Stimulated activated CD4-positive, alpha-beta T cell treated with anti-CD3 and anti-CD28 coated beads, Interleukin-2, amount 100 ng/mL, for 24 hours (primary cell): ENCODE data around the gene NEXN.
A peak's percentile ranks its signal among the peaks of the same experiment; 100 is the strongest.

Experiments used
- DNase-seq, 2 donors: peaks; one replicate each; pipeline ENCODE4 v3.0.0-alpha.2; 2020

The NEXN gene

GRCh38 chr1:77888081-77888780, at the start of gene NEXN:
Gene NEXN (plus strand): TSS chr1:77888624. CDS start chr1:77916107, 27,483 bp downstream.
- peak in 1 of 2 donors; percentile 18 for DNase-seq

- DNase-seq = no peak
These were observed 46.9 kb upstream of the NEXN start for GRCh38 chr1:77841574-77841973.

DNA sequence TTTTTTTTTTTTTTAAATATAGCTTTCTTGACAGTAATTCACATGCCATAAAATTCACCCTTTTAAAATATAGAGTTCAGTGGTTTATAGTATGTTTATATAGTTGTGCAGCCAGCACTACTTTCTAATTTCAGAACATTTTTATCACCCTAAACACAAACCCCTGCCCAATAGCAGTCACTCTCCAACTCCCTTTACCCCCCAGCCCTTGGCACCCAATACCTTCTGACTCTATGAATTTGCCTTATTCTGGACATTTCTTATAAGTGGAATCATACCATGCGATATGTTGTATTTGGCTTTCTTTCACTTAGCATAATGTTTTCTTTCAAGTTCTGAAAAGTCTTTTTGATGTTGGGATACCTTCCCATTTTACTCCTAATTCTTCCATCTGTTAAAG, 42.5 kb upstream of the NEXN start:
- no peak for DNase-seq

DNA sequence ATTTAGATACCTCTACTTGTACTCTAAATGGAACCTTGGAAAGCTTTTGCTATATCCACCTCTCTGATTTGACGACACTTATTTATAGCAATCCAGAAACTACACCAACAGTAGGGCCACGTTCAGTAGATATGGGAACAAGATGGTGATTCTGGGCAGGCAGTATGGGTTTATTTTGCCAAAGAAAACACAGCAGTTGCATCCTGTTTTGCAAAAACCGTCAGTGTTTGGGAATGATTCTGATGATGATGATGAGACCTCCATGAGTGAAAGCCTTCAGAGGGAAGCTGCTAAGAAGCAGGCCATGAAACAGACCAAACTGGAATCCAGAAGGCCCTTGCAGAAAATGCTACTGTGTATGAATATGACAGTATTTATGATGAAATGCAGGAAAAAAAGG, 41.5 kb upstream of the NEXN start:
- DNase-seq = no peak

DNA sequence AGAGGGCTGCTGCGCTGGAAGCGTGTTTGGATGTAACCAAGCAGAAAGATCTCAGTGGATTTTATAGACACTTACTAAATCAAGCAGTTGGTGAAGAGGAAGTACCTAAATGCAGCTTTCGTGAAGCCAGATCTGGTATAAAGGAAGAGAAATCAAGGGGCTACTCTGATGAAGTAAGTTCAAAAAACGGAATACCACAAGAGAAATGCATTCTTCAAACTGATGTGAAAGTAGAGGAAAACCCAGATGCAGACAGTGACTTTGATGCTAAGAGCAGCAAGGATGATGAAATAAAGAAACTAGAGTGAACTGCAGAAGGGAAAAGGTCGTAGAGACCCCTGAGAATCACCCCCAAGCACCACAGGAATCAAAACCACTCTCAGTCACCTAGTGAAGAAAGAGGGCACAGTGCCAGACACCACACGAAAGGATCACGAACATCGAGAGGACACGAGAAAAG, 40.8 kb upstream of the NEXN start:
- no peak for DNase-seq

DNA sequence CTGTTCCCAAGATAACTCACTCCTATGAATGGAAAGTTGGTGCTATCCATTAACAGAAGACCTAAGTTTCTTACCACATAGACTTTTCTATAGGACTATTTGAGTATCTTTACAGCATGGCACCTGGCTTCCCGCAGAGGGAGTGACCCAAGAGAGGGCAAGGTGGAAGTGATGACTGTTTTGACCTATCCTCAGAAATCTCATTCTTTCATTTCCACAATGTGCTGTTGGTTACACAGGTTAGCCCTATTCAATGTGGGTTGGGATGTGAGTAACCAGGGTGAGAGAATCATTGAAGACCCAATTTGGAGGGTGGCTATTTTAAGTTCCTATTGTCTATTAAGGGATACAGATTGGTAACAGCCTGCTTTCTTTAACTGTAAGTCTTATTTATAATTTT, 38.3 kb upstream of the NEXN start:
- no peak for DNase-seq

DNA sequence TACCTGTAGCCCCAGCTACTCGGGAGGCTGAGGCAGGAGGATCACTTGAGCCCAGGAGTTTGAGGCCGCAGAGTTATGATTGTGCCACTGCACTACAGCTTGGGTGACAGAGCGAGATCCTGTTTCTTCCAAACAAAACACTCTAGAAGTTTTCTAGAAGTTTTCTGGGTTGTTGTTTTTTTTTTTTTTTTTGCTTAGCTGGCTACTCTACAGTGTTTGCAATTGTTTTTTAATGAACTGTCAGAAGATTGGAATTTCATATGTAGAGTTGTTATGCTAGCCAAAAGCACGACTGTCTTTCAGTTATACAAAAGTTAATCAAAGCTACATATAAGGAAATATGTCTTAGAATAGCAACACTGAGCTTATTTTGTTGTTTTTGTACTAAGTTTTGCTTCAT, 30.9 kb upstream of the NEXN start:
- no peak for DNase-seq

DNA sequence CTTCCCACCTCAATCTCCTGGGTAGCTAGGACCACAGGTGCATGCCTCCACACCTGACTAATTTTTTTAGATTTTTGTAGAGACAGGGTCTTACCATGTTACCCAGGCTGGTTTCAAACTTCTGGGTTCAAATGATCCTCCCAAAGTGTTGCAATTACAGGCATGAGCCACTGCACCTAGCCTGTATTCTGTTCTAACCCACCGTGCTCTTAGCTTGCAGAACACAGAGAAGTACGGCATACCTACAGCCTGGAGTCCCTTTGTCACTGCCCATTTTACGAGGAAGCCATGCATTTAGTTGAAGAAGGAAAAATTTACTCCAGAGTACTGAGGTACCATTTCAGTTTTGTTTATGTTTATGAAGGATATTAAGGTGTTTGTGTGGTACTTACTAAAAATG, 29.7 kb upstream of the NEXN start:
- no peak for DNase-seq

DNA sequence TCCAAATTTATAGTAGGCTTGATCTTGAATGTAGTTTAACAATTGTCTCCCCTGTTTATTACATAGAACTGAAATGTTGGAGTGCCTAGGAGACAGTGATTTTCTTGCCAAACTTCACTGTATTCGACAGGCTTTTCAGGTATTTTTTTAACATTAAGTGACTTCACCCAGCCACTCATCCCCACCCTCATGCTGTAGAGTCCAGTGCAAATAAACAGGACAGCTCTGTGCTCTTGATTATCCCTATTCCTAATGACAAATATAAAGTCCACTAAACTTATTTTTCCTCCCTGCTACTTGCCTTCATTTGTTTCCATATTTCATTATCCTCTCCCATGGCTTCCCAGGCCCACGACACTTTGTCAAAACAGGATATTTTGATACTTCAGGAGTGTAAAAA, 29.2 kb upstream of the NEXN start:
- DNase-seq = no peak

GRCh38 chr1:77866296-77866695, 22.1 kb upstream of the NEXN start:
- no peak for DNase-seq

DNA sequence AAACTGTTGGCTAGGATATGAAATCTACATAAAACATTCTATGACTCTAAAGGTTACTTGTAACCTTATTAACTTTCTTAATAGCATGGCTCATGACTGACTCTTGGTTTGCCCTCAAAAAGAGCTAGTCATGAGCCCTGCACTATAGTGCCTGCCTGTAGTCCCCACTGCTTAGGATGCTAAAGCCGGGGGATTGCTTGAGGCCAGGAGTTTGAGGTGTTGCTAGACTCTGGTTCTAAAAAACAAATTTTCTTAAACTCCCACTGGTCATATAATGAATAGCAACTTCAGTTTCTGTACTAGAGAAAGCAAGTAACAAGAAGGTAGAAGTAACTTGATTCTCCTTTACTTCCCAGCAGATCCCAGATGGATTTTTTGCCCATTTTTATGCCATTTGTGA, 15.8 kb upstream of the NEXN start:
- DNase-seq = no peak

DNA sequence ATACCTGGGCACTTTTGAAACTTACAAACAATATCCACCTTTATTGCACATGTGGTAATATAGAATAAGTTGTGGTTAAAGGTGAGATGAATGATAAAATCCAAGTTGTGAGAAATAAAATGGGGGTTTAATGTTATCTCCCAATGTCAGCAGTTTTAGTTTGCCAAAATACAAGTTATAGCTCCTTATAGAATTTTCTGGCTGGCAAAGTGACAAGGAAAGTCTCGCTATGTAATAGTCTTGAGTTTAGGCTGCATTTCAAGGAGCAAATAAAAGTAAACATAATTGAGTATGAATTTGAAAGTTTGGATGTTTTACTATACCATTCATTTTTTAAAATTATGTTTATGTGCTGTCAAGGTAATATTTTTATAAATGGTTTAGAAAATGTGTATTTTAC, 15.0 kb upstream of the NEXN start:
- DNase-seq = no peak

DNA sequence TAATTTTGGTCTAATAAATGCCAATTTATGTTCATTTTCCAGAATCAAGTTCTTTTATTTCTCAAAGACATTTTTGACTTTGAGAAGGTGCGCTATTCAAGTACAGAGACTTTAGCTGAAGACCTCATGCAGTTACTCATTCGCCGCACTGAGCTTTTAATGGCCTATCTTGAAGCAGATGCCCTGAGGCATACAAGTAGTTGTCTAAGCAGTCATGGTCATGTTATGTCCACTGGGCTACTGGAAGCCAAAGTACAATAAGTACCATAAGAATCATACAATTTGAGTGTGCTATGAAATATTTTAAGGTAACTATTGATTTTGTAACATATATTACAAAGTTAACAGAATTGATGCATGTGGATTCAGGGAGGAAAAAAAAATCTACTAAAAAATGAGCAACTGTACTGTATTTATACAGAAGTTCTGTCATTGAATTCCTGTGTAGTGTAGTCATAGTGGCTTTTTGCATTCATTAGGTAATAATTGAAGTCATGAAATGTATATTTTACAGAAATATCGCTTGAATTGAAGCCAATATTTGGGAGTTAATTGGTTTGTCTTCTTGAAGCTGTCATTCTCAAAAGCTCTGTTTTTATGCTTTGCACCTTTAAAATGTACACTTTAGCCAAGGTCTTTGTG, 13.5 kb upstream of the NEXN start:
- no peak for DNase-seq

DNA sequence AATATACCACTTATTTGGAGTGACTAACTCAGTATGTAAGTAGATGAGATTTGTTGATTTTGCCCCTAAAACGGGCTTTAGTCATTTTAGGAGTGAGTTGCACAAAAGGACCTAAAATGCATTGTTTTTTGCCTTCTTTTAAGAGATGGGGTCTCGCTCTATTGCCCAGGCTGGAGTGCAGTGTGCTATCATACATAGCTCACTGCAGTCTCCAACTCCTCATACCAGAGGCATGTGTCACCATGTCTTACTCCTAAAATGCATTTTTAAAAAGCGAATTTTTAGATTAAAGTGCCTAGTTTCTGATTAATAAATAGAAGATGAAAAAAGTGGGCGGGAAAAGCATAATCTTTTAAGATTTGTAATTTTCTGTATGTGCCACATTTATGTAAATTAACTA, 11.5 kb upstream of the NEXN start:
- no peak for DNase-seq

GRCh38 chr1:77881061-77881460, 7.4 kb upstream of the NEXN start:
- DNase-seq = no peak

DNA sequence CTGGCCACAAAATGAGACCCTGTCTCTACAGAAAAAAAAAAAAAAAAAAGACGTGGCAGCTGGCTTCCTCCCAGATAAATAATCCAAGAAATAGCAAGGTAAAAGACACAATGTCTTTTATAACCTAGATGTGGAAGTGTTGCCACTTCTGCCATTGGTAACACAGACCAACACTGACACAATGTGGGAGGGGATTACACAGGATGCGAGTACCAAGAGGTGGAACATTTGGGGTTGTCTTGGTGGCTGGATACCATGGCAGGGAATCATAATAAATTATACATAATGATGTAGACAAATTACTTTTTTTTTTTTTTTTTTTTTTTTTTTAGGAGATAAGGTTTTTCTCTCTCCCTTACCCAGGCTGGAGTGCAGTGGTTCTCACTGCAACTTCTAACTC, 6.0 kb upstream of the NEXN start:
- no peak for DNase-seq

DNA sequence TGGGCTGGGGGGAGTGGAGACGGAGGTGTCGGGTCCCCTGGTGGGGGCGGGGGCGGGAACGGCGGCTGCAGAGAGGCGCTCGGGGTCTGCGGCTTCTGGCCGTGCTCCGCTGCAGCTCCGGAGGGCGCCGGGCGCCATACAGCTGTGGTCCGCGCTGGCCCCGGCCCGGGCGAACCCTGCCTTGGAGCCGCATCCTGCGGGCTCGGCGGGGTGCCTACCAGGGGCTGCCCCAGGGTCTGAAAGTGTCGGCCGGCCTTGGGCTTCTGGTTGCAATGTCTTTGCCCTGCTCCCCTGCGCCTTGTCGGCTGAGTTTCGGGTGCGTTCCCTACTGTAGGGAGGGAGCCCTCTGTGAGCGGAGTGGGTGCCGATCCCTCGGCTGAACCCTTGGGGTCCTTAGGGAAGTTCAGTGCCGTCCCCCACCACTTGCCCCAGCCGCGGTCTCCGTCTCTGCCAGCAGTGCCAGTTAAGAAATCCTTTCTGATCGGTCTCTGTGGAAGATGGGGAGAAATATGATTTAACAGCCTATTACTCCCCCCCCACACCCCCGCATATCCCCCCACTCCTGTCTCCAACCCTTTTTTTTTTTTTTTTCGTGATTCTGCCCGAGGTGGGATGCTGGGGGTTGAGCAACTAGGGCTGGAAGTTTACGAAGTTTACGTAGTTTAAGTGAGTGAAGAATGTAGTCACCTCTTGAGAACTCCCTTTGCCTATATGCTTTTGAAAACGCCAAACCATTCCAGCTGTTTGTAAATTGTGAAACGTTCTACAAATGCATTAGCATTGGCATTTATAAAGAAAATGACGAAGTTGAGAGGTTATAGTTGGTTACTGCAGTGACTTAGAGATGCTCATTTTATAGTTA, 588 bp downstream of the NEXN start:
- DNase-seq = peak; percentile 23 to 40

DNA sequence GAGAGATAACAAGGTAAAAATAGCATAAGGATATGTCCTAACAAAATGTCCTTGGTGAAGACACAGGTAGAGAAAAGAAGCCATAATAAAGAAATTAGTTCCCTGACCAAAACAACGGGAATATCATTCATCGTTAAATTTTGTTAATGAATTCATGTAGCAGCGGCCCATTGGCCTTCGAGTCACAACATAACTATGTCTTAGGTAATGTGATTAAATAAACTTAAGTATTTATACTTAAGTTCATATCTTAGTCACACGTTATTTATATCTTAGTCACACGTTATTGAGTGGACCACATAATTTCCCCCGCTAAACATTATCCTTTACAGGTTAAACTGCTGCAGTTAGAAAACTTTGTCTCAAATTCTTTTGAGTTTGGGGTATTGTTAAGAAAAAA, 1.2 kb downstream of the NEXN start:
- no peak for DNase-seq

DNA sequence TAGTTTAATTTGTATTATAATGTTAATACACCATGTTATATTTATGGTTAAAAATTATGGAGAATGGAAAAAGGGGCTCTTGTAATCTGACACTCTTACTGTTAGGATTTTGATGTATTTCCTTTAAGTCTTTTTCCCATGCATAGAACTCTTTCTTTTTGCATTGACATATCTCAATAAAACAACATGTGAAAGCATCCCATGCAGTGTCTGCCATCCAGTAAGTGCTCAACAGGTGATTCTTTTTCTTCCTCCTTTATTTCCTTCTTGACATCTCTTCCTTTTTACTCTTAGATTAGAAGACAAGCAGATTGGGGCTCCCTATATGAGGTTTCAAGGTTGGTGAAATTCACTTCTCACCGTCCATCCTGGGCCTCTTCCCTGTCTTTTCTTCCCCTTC, 2.8 kb downstream of the NEXN start:
- no peak for DNase-seq

- no peak for DNase-seq
These were observed 11.4 kb downstream of the NEXN start for GRCh38 chr1:77899647-77900320.

DNA sequence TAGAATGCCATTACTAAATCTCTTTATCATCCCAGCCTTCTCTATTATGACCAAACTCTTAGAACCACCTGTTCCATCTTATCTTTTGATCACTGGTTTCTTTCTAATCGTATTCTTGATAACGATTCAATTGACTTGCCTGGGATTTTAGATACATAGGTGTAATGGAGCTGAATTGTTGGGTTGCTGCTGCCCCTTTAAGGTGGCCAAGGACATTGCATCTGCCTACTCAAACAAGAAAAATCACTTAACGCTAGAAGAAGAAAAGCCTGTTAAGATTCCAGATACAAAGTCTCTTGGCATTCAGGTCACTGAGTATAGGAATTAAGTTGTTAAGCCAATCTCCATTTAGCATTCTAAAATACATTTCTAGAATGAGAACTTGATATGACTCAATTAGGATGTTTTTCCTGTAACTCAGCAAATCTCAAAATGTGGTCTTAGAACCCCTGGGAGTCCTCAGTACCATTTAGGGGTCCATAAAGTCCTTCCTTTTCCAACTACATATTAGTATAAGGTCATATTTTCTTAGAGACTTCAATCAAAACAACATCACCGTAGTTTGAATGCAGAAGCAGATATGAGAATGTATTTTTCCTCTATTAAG, 12.4 kb downstream of the NEXN start:
- no peak for DNase-seq

- no peak for DNase-seq
These were observed 17.2 kb downstream of the NEXN start for GRCh38 chr1:77905603-77906002.

DNA sequence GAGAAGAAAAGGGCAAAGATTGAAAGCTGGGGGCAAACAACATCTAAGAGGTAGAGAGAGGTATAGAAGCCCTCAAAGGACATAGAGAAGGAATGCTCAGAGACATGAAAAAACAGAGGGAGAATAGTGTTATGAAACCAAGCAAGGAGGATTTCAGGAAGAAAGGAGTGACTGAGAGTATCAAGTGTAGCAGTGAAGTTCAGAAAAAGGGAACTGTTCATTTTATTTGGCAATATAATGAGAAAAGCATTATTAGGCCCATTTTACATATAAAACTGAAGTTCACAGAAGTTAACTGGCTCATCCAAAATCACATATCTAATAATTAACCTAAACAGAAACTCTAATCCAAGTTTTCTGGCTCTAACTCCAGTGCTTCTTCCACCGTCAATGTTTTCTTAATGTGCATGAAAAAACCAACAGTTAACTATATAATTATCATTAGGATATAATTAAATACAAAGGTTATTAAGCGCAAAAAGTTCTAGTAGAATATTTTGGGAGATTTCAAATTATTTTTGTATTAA, 17.7 kb downstream of the NEXN start:
- no peak for DNase-seq
